H9 (cell line): ENCODE measurements around the gene TMEM44. TPM values are rescaled to one million over a fixed set of nuclear protein-coding genes. Genes with fewer than 3 reads are reported as not detected.

Experiments
- DNase-seq: peaks from one replicate; pipeline ENCODE4 v3.0.0-alpha.2; 2017
- H2AFZ ChIP-seq: one replicate; pipeline ENCODE4 v1.6.1; 2013; ENCODE audit warnings: mild to moderate bottlenecking, low read length, control low read depth, moderate library complexity
- H2AK5ac ChIP-seq: 2 replicates; pipeline ENCODE4 v1.6.1; 2013; ENCODE audit warnings: low read length, control low read depth, mixed read lengths; ENCODE audit not compliant: insufficient read length
- H2BK120ac ChIP-seq: one replicate; pipeline ENCODE4 v1.6.1; 2013; ENCODE audit warnings: low read depth, mild to moderate bottlenecking, low read length, control low read depth, inconsistent platforms; ENCODE audit not compliant: poor library complexity, severe bottlenecking
- H2BK12ac ChIP-seq: 2 replicates; pipeline ENCODE4 v1.6.1; 2013; ENCODE audit warnings: low read length, control low read depth, mixed read lengths, low read depth; ENCODE audit not compliant: insufficient read length
- H2BK15ac ChIP-seq: 2 replicates; pipeline ENCODE4 v1.6.1; 2013; ENCODE audit warnings: low read depth, low read length, control low read depth
- H2BK20ac ChIP-seq: one replicate; pipeline ENCODE4 v1.6.1; 2013; ENCODE audit warnings: low read depth, mild to moderate bottlenecking, low read length, control low read depth, inconsistent platforms; ENCODE audit not compliant: poor library complexity, severe bottlenecking
- H2BK5ac ChIP-seq: 2 replicates; pipeline ENCODE4 v1.6.1; 2013; ENCODE audit warnings: low read length, control low read depth, mixed read lengths; ENCODE audit not compliant: insufficient read length
- H3K14ac ChIP-seq: 2 replicates; pipeline ENCODE4 v1.6.1; 2013; ENCODE audit warnings: low read length, control low read depth; ENCODE audit not compliant: insufficient read depth
- H3K18ac ChIP-seq: 2 replicates; pipeline ENCODE4 v1.6.1; 2013; ENCODE audit warnings: low read depth, mild to moderate bottlenecking, mixed read lengths, low read length, control low read depth; ENCODE audit not compliant: insufficient read length
- H3K23ac ChIP-seq: 2 replicates; pipeline ENCODE4 v1.6.1; 2013; ENCODE audit warnings: low read length, control low read depth, mixed read lengths, low read depth; ENCODE audit not compliant: insufficient read length
- H3K23me2 ChIP-seq: 2 replicates; pipeline ENCODE4 v1.6.1; 2013; ENCODE audit warnings: low read depth, mild to moderate bottlenecking, mixed read lengths, low read length, control low read depth; ENCODE audit not compliant: insufficient read length, poor library complexity, severe bottlenecking
- H3K27ac ChIP-seq: 2 replicates; pipeline ENCODE4 v1.5.1; 2013; ENCODE audit warnings: low read length, control low read depth, mixed read lengths, low read depth; ENCODE audit not compliant: insufficient read length
- H3K27me3 ChIP-seq: 2 replicates; pipeline ENCODE4 v1.6.1; 2013; ENCODE audit warnings: low read length, control low read depth, inconsistent platforms; ENCODE audit not compliant: insufficient read depth
- H3K4ac ChIP-seq: 2 replicates; pipeline ENCODE4 v1.6.1; 2013; ENCODE audit warnings: low read depth, mild to moderate bottlenecking, control low read depth, inconsistent platforms, low read length, moderate library complexity
- H3K4me1 ChIP-seq: 2 replicates; pipeline ENCODE4 v1.6.1; 2013; ENCODE audit warnings: low read length, control low read depth, inconsistent platforms; ENCODE audit not compliant: insufficient read depth
- H3K4me2 ChIP-seq: 2 replicates; pipeline ENCODE4 v1.6.1; 2013; ENCODE audit warnings: low read length, control low read depth, mixed read lengths; ENCODE audit not compliant: insufficient read length, insufficient read depth
- H3K56ac ChIP-seq: 2 replicates; pipeline ENCODE4 v1.6.1; 2013; ENCODE audit warnings: low read depth, mild to moderate bottlenecking, mixed read lengths, low read length, control low read depth; ENCODE audit not compliant: insufficient read length
- H3K79me1 ChIP-seq: 2 replicates; pipeline ENCODE4 v1.6.1; 2013; ENCODE audit warnings: low read depth, mild to moderate bottlenecking, moderate library complexity, low read length, control low read depth, inconsistent platforms; ENCODE audit not compliant: insufficient read depth, poor library complexity, severe bottlenecking
- H3K79me2 ChIP-seq: 2 replicates; pipeline ENCODE4 v1.6.1; 2013; ENCODE audit warnings: low read length, control low read depth, inconsistent platforms; ENCODE audit not compliant: insufficient read depth
- H3K9ac ChIP-seq: 2 replicates; pipeline ENCODE4 v1.6.1; 2013; ENCODE audit warnings: low read length, control low read depth, mixed read lengths; ENCODE audit not compliant: insufficient read length; ENCODE audit errors: extremely low read depth
- H3K9me3 ChIP-seq: one replicate; pipeline ENCODE4 v1.6.1; 2013; ENCODE audit warnings: low read depth, low read length, inconsistent platforms; ENCODE audit not compliant: control insufficient read depth
- H3T11ph ChIP-seq: one replicate; pipeline ENCODE4 v1.6.1; 2013; ENCODE audit warnings: mild to moderate bottlenecking, low read length, control low read depth, inconsistent platforms
- H4K20me1 ChIP-seq: one replicate; pipeline ENCODE4 v1.6.1; 2013; ENCODE audit not compliant: control insufficient read depth, insufficient read length, insufficient read depth
- H4K5ac ChIP-seq: 2 replicates; pipeline ENCODE4 v1.6.1; 2013; ENCODE audit warnings: low read depth, mild to moderate bottlenecking, mixed read lengths, low read length, control low read depth; ENCODE audit not compliant: insufficient read length
- H4K8ac ChIP-seq: replicated peaks from 2 replicates; pipeline ENCODE4 v1.6.1; 2013; ENCODE audit warnings: low read length, control low read depth, mixed read lengths, low read depth; ENCODE audit not compliant: insufficient read length
- H4K91ac ChIP-seq: 2 replicates; pipeline ENCODE4 v1.6.1; 2013; ENCODE audit warnings: low read depth, mild to moderate bottlenecking, moderate library complexity, mixed read lengths, low read length, control low read depth; ENCODE audit not compliant: insufficient read length
- H3K27ac Mint-ChIP-seq, 3 experiments: 2 replicates in 2 of 3; 3 replicates in 1 of 3; pipeline ENCODE4 v1.8.0; 2020 to 2021; ENCODE audit warnings: mixed read lengths in 3 of 3, mild to moderate bottlenecking in 1 of 3, moderate library complexity in 1 of 3
- H3K27me3 Mint-ChIP-seq: 2 replicates; pipeline ENCODE4 v1.8.0; 2021; ENCODE audit warnings: low read depth, mild to moderate bottlenecking, moderate library complexity, mixed read lengths
- H3K36me3 Mint-ChIP-seq, 3 experiments: 2 replicates in 2 of 3; 3 replicates in 1 of 3; pipeline ENCODE4 v1.8.0; 2020 to 2021; ENCODE audit warnings: low read depth in 3 of 3, mixed read lengths in 3 of 3; ENCODE audit not compliant: insufficient read depth in 1 of 3
- H3K4me1 Mint-ChIP-seq, 2 experiments: 2 replicates each; pipeline ENCODE4 v1.8.0; 2020; ENCODE audit warnings: mixed read lengths in 2 of 2
- H3K4me3 Mint-ChIP-seq, 2 experiments: 2 replicates in 1 of 2; 3 replicates in 1 of 2; pipeline ENCODE4 v1.8.0; 2020 to 2021; ENCODE audit warnings: mild to moderate bottlenecking in 2 of 2, mixed read lengths in 2 of 2, moderate library complexity in 1 of 2
- H3K9me3 Mint-ChIP-seq, 2 experiments: 2 replicates in 1 of 2; 3 replicates in 1 of 2; pipeline ENCODE4 v1.8.0; 2020; ENCODE audit warnings: mild to moderate bottlenecking in 2 of 2, mixed read lengths in 2 of 2, moderate library complexity in 1 of 2
- WGBS: extraction: QIAGEN DNeasy Blood & Tissue Kit; methylation state at CpG from one replicate; pipeline ENCODE4 v1.1.7; 2013; ENCODE audit warnings: missing lambda C conversion rate, low lambda C conversion rate, mixed read lengths; ENCODE audit not compliant: insufficient read length; ENCODE audit errors: extremely low coverage; 5-methylcytosine and 5-hydroxymethylcytosine counted together
- total RNA-seq: library from RNA; stranded (reverse); gene quantifications from 2 replicates; pipeline ENCODE4 v1.2.1, GENCODE V29; 2021
- TF ChIP-seq, protein P1 (sequence below): fragments of 200-600 bp; sonication (generic); conservative IDR thresholded peaks from 3 replicates; pipeline ENCODE4 v1.8.0; 2021; ENCODE audit warnings: antibody characterized with exemption, mild to moderate bottlenecking

Gene TMEM44
- total RNA-seq, 1 experiment from 2014 or later, result 19.8 TPM

DNA sequence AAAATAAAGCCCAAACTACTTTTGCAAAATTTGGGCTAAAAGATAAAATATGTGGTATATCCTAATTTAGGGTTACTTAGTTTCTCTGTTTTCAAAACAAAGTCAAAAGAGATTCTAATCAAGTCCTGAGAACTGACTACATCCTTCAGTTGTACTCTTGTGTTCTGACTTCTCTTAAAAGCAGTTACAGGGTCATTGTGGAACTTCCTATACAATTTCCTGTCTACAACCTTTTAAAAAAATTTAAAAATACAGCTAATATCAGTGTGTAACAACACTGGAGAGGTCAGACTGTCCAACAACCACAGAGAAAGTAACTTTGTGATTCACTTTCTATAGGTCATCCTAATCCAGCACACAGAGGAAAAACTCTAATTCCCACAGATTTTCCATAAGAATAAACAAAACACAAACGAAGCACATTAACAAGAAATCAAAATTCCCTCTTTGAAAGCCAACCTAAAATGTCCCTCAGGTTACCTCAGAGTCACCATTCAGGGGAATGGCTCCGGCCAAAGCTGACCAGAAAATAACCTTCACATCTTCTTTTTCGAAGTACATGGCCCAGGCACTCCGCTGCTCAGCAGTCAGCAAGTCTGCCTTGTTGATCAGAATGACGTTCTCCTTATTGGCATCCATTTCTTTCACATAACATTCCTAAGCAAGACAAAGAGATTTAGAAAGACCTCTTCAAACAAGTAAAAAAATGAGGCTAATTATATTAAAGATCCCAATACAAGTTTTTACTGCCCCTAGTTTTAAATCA, 25.4 kb upstream of the TMEM44 start:
- Mint-ChIP-seq H3K27me3 (no peaks in the 10 kb centered on the region), H3K9me3 (no peaks in the 10 kb centered on the region; a peak in 1 of 5 replicates), H3K36me3 (peaks cover 19 to 71% (median 39%) of the 10 kb centered on the region in 3 experiments; a peak in 6 of 7 replicates), H3K4me3 (no peak overlapping the region), H3K27ac (no peak overlapping the region), H3K4me1 (peaks cover 10 to 15% of the 10 kb centered on the region in 2 experiments)
- H3K14ac ChIP-seq, result no peak overlapping the region
- no peak overlapping the region for H2BK20ac ChIP-seq
- H3K23ac ChIP-seq, result no peak overlapping the region
- no peak overlapping the region for H3K27ac ChIP-seq
- H4K91ac ChIP-seq, result no peak overlapping the region
- no peak overlapping the region for H2BK15ac ChIP-seq
- TF ChIP-seq, protein P1, sequence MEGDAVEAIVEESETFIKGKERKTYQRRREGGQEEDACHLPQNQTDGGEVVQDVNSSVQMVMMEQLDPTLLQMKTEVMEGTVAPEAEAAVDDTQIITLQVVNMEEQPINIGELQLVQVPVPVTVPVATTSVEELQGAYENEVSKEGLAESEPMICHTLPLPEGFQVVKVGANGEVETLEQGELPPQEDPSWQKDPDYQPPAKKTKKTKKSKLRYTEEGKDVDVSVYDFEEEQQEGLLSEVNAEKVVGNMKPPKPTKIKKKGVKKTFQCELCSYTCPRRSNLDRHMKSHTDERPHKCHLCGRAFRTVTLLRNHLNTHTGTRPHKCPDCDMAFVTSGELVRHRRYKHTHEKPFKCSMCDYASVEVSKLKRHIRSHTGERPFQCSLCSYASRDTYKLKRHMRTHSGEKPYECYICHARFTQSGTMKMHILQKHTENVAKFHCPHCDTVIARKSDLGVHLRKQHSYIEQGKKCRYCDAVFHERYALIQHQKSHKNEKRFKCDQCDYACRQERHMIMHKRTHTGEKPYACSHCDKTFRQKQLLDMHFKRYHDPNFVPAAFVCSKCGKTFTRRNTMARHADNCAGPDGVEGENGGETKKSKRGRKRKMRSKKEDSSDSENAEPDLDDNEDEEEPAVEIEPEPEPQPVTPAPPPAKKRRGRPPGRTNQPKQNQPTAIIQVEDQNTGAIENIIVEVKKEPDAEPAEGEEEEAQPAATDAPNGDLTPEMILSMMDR, result no peak
- no peak overlapping the region for H3K4ac ChIP-seq
- H4K5ac ChIP-seq, result no peak overlapping the region
- H4K8ac ChIP-seq, result no peak overlapping the region
- WGBS, result no CpG with 5 or more reads among the region's 5 CpGs
- no peak overlapping the region for H2AK5ac ChIP-seq
- no peak overlapping the region for H2AFZ ChIP-seq
- H3K4me2 ChIP-seq, result no peak overlapping the region
- H3K9me3 ChIP-seq, result no peaks in the 10 kb centered on the region
- H3K56ac ChIP-seq, result no peak overlapping the region
- no peak for DNase-seq
- no peak overlapping the region for H3T11ph ChIP-seq
- no peaks in the 10 kb centered on the region for H3K79me1 ChIP-seq
- no peaks in the 10 kb centered on the region for H4K20me1 ChIP-seq
- no peak overlapping the region for H2BK5ac ChIP-seq
- peaks cover 3% of the 10 kb centered on the region; the same call in 1 of the 2 replicates for H3K4me1 ChIP-seq
- H3K79me2 ChIP-seq, result no peaks in the 10 kb centered on the region; the same call in 1 of the 2 replicates
- no peaks in the 10 kb centered on the region for H3K23me2 ChIP-seq
- no peaks in the 10 kb centered on the region for H3K27me3 ChIP-seq
- no peak overlapping the region for H2BK12ac ChIP-seq
- no peak overlapping the region for H3K18ac ChIP-seq
- no peak overlapping the region for H3K9ac ChIP-seq
- no peak overlapping the region for H2BK120ac ChIP-seq
